Muscle layer of colon (tissue), 2 donors: ENCODE results near the gene AHNAK2.

ENCODE experiments used
- H3K27ac ChIP-seq: one replicate; pipeline ENCODE4 v1.7.0; 2013; ENCODE audit warnings: low read depth, mild to moderate bottlenecking, low read length, moderate library complexity
- H3K27me3 ChIP-seq, 2 donors: one replicate each; pipeline ENCODE4 v1.7.0; 2013; ENCODE audit warnings: low read length in 2 of 2, mild to moderate bottlenecking in 2 of 2; ENCODE audit not compliant: insufficient read depth in 2 of 2, control insufficient read depth in 1 of 2
- H3K36me3 ChIP-seq: one replicate; pipeline ENCODE4 v1.7.0; 2013; ENCODE audit warnings: mild to moderate bottlenecking, low read length; ENCODE audit not compliant: insufficient read depth
- H3K4me1 ChIP-seq: one replicate; pipeline ENCODE4 v1.7.0; 2013; ENCODE audit warnings: mild to moderate bottlenecking, low read length; ENCODE audit not compliant: insufficient read depth
- H3K4me3 ChIP-seq, 2 donors: one replicate each; pipeline ENCODE4 v1.7.0; 2013; ENCODE audit warnings: low read length in 2 of 2, low read depth in 1 of 2, mild to moderate bottlenecking in 1 of 2, moderate library complexity in 1 of 2
- H3K9ac ChIP-seq: one replicate; pipeline ENCODE4 v1.7.0; 2013; ENCODE audit warnings: low read length
- H3K9me3 ChIP-seq: one replicate; pipeline ENCODE4 v1.7.0; 2013; ENCODE audit warnings: mild to moderate bottlenecking, low read length
- donor health status: abdominal sarcoma.
- donor health status: Adenocarcinoma of cecum.

The AHNAK2 gene

DNA sequence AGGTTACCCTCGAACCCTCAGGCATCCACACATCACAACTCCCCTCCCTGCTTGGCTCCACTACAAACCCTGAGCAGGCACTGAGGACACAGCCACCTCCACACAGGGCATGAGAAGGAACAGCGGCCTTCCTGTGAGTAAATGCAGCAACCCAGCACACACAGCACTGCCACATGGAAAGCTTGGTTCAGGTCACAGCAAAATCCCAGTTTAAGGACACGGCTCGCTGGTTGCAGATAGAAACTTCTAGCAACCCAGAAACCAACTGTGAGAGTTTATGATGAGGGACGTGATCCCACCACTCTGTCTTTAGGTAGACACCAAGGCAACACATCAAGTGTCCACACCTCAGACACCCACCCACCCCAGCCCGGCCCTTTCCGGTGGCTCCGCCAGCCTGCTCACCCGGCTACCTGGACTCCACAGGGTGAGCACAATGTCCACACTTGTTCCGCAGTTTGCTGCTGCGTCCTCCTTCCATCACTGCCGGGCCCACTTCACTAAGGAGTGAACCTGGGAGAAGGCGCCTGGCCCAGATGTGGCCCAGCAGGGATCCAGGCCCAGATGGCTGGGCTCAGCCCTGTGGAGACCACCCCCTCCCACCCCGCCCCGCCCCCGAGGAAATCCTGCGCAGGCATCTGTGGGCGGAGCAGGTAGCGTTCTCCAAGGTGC, 29.6 kb upstream of the AHNAK2 start:
- H3K4me1 ChIP-seq = peaks cover 19% of the 10 kb centered on the region
- no peak overlapping the region for H3K4me3 ChIP-seq
- no peaks in the 10 kb centered on the region for H3K27me3 ChIP-seq
- no peak overlapping the region for H3K9ac ChIP-seq
- H3K9me3 ChIP-seq = no peaks in the 10 kb centered on the region
- no peak overlapping the region for H3K27ac ChIP-seq
- no peaks in the 10 kb centered on the region for H3K36me3 ChIP-seq

DNA sequence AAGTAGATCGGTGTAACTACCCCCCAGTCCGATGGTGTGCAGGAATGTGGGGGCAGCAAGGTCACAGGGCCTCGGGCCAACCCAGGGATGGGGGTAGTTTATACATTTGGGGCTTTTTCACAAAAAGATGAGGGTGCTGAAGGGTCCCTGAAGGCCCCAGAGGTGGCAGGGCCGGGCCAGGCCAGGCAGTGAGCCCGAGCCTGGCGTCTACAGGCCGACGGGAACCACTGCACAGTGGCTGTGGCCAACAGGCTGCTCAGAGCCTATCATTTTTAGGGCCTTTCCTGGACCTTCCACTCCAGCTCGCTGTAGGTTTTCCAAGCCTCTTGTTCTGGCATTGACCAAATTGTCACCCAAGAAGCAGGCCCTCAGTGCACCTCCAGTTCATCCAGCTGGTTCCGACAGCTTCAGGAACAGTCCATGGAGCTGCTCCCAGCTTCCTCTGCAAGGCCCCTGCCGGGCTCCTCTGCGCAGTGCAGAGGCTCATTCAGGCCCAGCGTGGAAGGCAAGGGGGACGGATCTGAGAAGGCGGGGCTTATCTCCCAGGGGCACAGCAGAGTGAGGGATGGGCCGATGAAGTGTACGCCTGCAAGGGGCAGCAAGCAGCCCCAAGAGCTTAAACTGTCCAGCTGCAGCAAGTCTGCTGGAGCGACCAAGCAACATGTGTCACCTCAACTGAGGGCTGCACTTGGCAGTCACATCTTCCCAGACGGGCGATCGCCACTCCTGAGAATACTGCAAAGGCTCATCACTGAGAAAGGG, 28.8 kb upstream of the AHNAK2 start:
- Histone ChIP-seq H3K4me3 (no peak overlapping the region), H3K27ac (no peak overlapping the region), H3K9me3 (no peaks in the 10 kb centered on the region), H3K36me3 (no peaks in the 10 kb centered on the region), H3K4me1 (peaks cover 15% of the 10 kb centered on the region), H3K27me3 (no peaks in the 10 kb centered on the region), H3K9ac (no peak overlapping the region)

DNA sequence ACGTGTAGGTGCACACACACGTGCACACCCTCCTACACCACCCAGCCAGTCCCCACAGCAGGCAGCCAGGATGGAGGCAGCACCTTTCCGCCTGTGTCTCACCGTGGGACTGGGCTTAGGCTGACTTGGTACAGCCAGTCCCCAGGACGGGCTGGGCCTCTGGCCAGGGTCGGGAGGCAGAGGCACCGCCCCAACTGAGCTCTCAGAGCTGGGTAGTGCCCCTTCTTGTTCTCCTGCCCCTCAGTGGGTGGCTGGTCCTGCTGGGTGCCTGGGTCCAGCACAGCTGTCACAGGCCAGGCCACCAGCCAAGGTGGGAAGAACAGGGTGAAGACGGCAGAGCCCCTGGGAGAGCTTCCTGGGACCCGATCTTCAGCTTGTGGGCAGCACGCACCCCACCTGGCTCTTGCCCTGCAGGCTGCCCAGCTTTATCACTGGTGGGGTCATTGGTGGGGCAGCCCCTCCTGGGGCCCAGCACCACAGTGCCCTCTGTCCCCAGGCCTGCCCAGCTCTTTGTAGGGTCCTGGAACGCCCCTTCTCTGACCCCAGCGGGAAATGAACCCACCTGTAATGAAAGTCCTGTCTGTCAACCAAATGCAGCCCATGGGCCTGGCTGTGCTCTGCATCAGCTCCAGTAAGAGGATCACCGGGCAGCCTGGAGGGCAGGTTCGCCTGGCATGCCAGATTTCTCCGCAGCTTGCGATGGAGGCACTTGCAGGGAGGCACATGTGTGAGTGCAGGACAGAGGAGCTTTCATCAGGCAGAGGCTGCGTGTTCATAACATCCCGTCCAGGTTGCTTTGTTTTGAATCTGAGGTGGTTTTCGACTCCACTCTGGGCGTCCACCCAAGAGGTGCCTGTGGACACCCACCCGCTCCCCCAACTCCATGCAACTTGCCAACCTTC, 28.0 kb upstream of the AHNAK2 start:
- H3K9ac ChIP-seq = no peak overlapping the region
- no peaks in the 10 kb centered on the region for H3K36me3 ChIP-seq
- no peaks in the 10 kb centered on the region for H3K27me3 ChIP-seq
- peaks cover 7% of the 10 kb centered on the region for H3K4me1 ChIP-seq
- H3K27ac ChIP-seq = no peak overlapping the region
- H3K4me3 ChIP-seq = no peak overlapping the region
- no peaks in the 10 kb centered on the region for H3K9me3 ChIP-seq

DNA sequence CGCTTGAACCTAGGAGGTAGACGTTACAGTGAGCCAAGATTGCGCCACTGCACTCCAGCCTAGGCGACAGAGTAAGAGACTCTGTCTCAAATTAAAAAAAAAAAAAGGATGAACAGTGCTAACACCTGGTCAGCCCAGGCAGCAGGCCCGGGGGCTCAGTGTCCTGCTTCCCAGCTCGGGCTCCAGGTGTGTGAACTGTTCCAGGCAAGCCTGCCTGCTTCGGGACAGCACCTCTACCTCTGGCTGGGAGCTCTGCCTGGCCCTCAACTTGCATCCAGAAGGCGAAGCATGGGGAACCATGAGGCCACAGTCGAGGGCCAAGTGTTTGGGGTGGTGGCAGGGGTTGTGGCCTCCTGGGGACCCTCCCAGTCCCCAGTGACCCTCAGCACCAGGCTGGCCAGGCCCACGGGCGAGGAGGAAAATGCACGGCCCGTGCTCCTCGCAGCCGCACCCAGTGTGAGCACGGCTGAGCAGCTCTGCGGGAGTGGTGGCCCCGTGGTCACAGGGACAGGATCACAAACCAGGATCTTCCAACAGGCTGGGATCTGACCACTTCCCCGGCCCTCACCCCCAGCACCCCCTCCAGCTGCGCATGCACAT, 27.3 kb upstream of the AHNAK2 start:
- Histone ChIP-seq H3K36me3 (no peaks in the 10 kb centered on the region), H3K9me3 (no peaks in the 10 kb centered on the region), H3K27me3 (no peaks in the 10 kb centered on the region), H3K4me3 (no peak overlapping the region), H3K4me1 (peaks cover 4% of the 10 kb centered on the region), H3K27ac (no peak overlapping the region), H3K9ac (no peak overlapping the region)

DNA sequence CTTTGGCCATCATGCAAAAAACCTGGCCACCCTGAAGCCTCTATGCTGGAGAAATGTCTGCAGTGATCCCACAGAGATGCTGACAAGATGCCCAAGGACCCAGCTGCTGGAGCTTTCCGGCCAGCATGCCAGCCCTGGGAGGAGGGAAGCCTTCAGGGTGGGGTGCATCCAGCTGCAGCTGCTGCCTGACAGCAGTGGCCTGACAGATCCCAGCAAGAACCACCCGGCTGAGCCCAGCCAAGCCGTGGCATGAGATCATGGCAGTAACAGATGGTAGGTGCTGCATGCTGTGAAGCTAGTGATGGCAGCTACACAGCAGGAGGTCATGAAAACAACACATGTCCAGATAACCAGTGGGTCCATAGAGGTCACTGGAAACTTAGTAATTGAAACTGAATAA, 21.2 kb upstream of the AHNAK2 start:
- H3K27me3 ChIP-seq = no peaks in the 10 kb centered on the region
- H3K4me1 ChIP-seq = no peaks in the 10 kb centered on the region
- no peak overlapping the region for H3K4me3 ChIP-seq
- no peaks in the 10 kb centered on the region for H3K9me3 ChIP-seq
- no peaks in the 10 kb centered on the region for H3K36me3 ChIP-seq
- H3K9ac ChIP-seq = no peak overlapping the region
- no peak overlapping the region for H3K27ac ChIP-seq

DNA sequence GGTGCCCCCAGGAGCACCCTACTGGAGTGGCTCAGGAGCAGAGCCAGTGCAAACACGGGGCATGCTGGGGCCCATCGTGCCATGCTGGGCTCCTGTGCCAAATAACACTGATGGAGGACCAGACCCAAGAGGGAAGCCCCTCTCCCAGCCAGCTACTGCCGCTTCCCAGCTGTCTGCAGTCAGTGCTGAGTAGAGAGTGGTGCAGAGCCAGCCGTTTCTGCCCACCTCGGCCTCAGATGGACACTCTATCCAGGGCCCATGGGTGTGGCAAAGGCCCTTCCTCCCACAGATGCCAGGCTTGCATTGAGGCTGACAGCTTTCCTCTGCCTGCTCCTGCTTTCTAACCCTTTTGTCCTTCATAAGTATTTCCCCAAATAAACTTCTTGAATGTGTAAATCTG, 20.6 kb upstream of the AHNAK2 start:
- H3K36me3 ChIP-seq = no peaks in the 10 kb centered on the region
- no peak overlapping the region for H3K27ac ChIP-seq
- H3K4me1 ChIP-seq = no peaks in the 10 kb centered on the region
- H3K9ac ChIP-seq = no peak overlapping the region
- H3K4me3 ChIP-seq = no peak overlapping the region
- no peaks in the 10 kb centered on the region for H3K27me3 ChIP-seq
- H3K9me3 ChIP-seq = no peaks in the 10 kb centered on the region

DNA sequence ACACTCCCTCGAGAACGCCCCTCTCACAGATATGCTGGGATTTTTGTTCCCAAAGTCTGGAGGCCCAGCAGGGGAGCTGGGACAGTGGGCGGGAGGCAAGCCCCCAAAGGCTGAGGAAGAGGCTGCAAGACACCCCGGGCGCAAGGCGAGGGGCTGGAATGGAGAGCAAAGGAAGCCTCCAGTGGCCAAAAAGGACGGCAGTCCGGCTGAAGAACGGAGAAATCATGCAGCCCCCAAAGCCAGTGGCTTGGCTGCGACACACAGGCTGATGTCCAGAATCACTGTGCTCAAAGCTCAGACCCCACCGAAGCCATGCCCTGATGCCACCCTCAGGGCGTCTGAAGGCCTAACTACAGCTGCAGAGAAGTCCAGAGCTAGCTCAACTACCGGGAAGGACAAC, 18.3 kb upstream of the AHNAK2 start:
- Histone ChIP-seq H3K36me3 (peaks cover 6% of the 10 kb centered on the region), H3K4me3 (no peak overlapping the region), H3K4me1 (no peaks in the 10 kb centered on the region), H3K27ac (no peak overlapping the region), H3K9me3 (no peaks in the 10 kb centered on the region), H3K27me3 (no peaks in the 10 kb centered on the region), H3K9ac (no peak overlapping the region)

DNA sequence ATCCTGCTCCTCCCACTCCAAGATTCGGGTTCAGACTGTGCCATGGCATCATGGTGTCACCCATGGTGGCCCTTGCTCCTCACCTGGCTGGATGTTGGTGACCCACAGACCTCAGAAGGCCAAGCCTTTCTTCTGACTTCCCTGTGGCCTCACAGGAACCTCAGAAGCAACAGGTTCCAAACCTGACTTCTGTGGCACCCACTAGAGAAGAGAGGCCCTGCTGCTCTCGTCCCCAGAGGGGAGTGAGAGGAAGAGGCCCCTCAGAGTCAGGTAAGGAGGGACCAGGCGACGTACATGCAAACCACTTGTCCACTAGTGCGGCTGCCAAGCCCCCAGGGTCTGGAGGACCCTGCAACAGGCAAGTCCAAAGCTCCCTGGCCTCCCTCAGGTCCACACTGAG, 17.9 kb upstream of the AHNAK2 start:
- Histone ChIP-seq H3K36me3 (peaks cover 6% of the 10 kb centered on the region), H3K27ac (no peak overlapping the region), H3K27me3 (no peaks in the 10 kb centered on the region), H3K9me3 (no peaks in the 10 kb centered on the region), H3K9ac (no peak overlapping the region), H3K4me3 (no peak overlapping the region), H3K4me1 (no peaks in the 10 kb centered on the region)

DNA sequence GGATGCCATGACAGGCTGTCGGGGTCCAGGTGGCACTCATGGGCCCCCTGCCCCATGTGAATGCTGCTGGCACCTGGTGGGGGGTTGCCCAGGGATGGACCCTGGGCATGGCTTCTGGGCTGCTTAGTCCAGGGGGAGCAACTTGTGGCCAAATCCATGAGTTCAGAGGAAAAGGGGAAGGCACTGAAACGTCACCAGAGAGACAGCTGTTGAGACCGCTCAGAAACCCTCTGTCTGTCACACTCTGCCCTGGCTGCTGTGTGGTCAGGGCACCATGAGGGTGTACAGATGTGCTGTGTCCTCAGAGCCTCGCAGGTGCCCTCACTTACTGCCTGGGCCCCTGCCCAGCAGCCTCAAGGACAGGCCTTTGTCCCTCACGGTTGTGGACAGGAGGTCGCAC, 16.8 kb upstream of the AHNAK2 start:
- Histone ChIP-seq H3K9ac (no peak overlapping the region), H3K36me3 (peaks cover 6% of the 10 kb centered on the region), H3K27ac (no peak overlapping the region), H3K4me3 (no peak overlapping the region), H3K4me1 (no peaks in the 10 kb centered on the region), H3K27me3 (no peaks in the 10 kb centered on the region), H3K9me3 (no peaks in the 10 kb centered on the region)

DNA sequence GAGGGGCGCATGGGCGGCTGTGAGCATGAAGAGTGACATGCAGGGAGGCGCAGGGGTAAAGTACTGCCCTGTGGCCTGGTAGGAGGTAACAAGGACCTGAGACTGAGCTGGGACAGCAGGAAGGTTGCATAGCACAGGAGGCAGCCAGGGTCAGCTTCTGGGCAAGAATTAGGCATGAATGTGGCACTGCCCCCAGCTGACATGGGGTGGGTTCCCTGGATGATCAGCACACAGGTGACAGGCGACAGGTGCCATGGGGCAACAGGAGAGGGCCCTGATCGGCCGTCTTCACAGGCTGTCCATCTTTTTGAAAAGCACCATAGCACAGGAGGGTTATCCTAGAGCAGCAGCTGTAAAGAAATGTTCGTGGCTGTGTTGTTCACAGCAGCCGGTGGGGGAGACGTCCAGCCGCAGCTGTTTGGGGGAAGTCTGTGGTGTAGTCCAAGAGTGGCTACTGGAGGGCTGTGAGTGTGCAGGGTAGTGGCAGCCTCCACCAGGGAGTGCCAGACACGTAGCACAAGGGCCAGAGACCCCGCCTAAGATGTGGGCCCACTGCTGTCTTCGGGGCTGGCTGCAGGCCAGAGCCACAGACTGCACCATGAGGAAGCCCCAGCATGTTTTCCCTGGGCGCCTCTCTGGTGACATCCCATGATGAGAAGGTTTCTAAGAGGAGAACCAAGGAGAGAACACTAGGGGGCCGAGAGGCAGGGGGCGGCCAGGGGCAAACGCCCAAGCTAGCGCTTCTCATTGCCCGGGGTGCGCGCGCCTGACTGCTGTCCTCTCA, 15.8 kb upstream of the AHNAK2 start:
- no peaks in the 10 kb centered on the region for H3K9me3 ChIP-seq
- H3K36me3 ChIP-seq = peaks cover 6% of the 10 kb centered on the region
- H3K9ac ChIP-seq = no peak overlapping the region
- H3K4me3 ChIP-seq = no peak overlapping the region
- H3K27me3 ChIP-seq = no peaks in the 10 kb centered on the region
- no peaks in the 10 kb centered on the region for H3K4me1 ChIP-seq
- H3K27ac ChIP-seq = no peak overlapping the region
